Subcutaneous abdominal adipose tissue (tissue), 5 donors: ENCODE data around the gene KRT16.

Experiments used
- H3K27ac ChIP-seq: one replicate; pipeline ENCODE4 v1.7.0; 2013; ENCODE audit warnings: low read depth, mild to moderate bottlenecking, inconsistent platforms, low read length, moderate library complexity
- H3K27me3 ChIP-seq, 5 donors: one replicate each; pipeline ENCODE4 v1.7.0; 2013; ENCODE audit warnings: low read length in 5 of 5, inconsistent platforms in 1 of 5; ENCODE audit not compliant: control insufficient read depth in 5 of 5, insufficient read depth in 4 of 5
- H3K36me3 ChIP-seq, 5 donors: one replicate each; pipeline ENCODE4 v1.7.0; 2013; ENCODE audit warnings: low read length in 5 of 5; ENCODE audit not compliant: control insufficient read depth in 5 of 5, insufficient read depth in 5 of 5
- H3K4me1 ChIP-seq, 5 donors: one replicate each; pipeline ENCODE4 v1.7.0; 2013; ENCODE audit warnings: low read length in 5 of 5, mild to moderate bottlenecking in 3 of 5, moderate library complexity in 1 of 5; ENCODE audit not compliant: control insufficient read depth in 5 of 5, insufficient read depth in 5 of 5
- H3K4me3 ChIP-seq, 5 donors: one replicate each; pipeline ENCODE4 v1.7.0; 2013; ENCODE audit warnings: low read length in 5 of 5, low read depth in 1 of 5
- H3K9ac ChIP-seq, 5 donors: one replicate each; pipeline ENCODE4 v1.7.0; 2013; ENCODE audit warnings: low read length in 5 of 5, mild to moderate bottlenecking in 4 of 5, moderate library complexity in 3 of 5
- H3K9me3 ChIP-seq, 5 donors: one replicate each; pipeline ENCODE4 v1.7.0; 2013; ENCODE audit warnings: low read length in 5 of 5; ENCODE audit not compliant: control insufficient read depth in 5 of 5
- donor health status: healthy.
- donor health status: healthy.
- donor health status: healthy.
- donor health status: healthy.
- donor health status: healthy.

Gene KRT16

DNA sequence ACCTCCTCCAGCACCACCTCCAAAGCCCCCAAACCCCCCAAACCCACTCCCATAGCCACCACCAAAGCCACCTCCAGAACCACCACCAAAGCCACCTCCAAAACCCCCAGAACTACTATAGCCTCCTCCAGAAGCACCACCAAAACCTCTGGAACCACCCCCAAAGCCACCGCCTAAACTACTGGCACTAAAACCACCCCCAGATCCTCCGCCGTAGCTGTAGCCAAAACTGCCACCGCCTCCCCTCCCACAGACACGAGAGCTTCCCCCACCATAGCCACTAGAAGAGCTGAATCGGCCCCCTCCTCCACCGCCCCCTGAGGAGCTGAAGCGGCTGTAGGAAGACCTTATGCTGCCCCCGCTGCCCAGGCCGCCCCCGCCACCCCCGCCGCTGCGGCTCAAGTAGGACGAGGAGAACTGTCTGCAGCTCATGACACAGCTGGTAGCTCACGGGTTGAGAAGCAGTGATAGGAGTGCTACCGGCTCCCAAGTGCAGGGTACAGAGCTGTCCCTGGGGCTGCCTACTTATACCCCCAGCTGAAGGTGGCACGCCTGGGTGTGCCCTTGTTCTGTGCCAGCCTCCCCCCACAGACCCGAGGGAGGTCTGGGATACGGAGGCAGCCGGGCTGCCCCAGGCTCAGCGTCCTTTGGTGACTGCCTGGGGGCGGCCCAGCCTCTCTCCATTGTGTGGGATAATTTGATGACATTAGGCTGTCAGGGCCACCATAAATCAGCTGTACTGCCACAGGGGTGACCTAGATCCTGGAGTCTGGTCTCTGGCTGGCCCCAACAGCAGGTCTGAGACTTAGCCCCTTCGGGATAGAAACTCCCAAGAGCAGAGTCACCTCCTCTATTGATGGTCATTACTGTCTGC, 40.8 kb downstream of the KRT16 start, which contains the start of gene KRT9:
KRT9 (minus strand) TSS at position 499 of the 874 bp plus-strand sequence; CDS start at position 432, 67 bp downstream.
- Histone ChIP-seq H3K27me3 (peaks cover 0 to 15% (median 11%) of the 10 kb centered on the region in 5 donors), H3K36me3 (no peaks in the 10 kb centered on the region), H3K4me3 (no peak within 1 kb of the TSS), H3K9ac (no peak within 1 kb of the TSS), H3K4me1 (no peaks in the 10 kb centered on the region), H3K9me3 (peaks cover 0 to 6% (median 0%) of the 10 kb centered on the region in 5 donors), H3K27ac (no peak within 1 kb of the TSS)

GRCh38 chr17:41567317-41567716, 45.2 kb downstream of the KRT16 start:
- no peaks in the 10 kb centered on the region for H3K36me3 ChIP-seq
- H3K9me3 ChIP-seq: peaks cover 0 to 6% (median 0%) of the 10 kb centered on the region in 5 donors
- H3K4me1 ChIP-seq: peaks cover 0 to 6% (median 4%) of the 10 kb centered on the region in 5 donors
- H3K9ac ChIP-seq: no peak overlapping the region
- no peak overlapping the region for H3K27ac ChIP-seq
- no peak overlapping the region for H3K4me3 ChIP-seq
- peaks cover 0 to 5% (median under 1%) of the 10 kb centered on the region in 5 donors for H3K27me3 ChIP-seq

- peaks cover 0 to 6% (median 4%) of the 10 kb centered on the region in 5 donors for H3K4me1 ChIP-seq
- no peak overlapping the region for H3K4me3 ChIP-seq
- no peaks in the 10 kb centered on the region for H3K36me3 ChIP-seq
- no peak overlapping the region for H3K9ac ChIP-seq
- peaks cover 0 to 6% (median 0%) of the 10 kb centered on the region in 5 donors for H3K9me3 ChIP-seq
- peaks cover 0 to 4% (median 0%) of the 10 kb centered on the region in 5 donors for H3K27me3 ChIP-seq
- H3K27ac ChIP-seq: no peak overlapping the region
Measured at GRCh38 chr17:41565338-41565737, 47.2 kb downstream of the KRT16 start.

GRCh38 chr17:41563607-41564170, 48.9 kb downstream of the KRT16 start:
- Histone ChIP-seq H3K27ac (no peak overlapping the region), H3K27me3 (peaks cover 0 to 6% (median 0%) of the 10 kb centered on the region in 5 donors), H3K9ac (no peak overlapping the region), H3K4me3 (no peak overlapping the region), H3K36me3 (no peaks in the 10 kb centered on the region), H3K9me3 (peaks cover 0 to 6% (median 0%) of the 10 kb centered on the region in 5 donors), H3K4me1 (peaks cover 0 to 6% (median 4%) of the 10 kb centered on the region in 5 donors)

DNA sequence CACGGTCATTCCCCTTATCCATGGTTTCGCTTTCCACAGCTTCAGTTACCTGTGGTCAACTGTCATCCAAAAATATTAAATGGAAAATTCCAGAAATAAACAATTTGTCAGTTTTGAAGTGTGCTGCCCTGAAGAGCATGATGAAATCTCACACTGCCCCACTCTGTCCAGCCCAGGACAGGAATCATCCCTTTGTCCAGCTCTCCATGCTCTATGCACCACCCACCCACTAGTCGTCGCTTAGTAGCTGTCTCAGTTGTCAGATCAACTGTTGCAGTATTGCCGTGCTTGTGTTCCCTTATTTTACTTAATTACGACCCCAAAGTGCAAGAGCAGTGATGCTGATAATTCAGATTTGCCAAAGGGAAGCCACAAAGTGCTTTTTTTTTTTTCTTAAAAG, 51.0 kb downstream of the KRT16 start:
- Histone ChIP-seq H3K27ac (no peak overlapping the region), H3K4me1 (peaks cover 0 to 6% (median 4%) of the 10 kb centered on the region in 5 donors), H3K9ac (no peak overlapping the region), H3K36me3 (no peaks in the 10 kb centered on the region), H3K9me3 (no peaks in the 10 kb centered on the region), H3K4me3 (no peak overlapping the region), H3K27me3 (peaks cover 0 to 6% (median 0%) of the 10 kb centered on the region in 5 donors)
